Fibroblast of lung (primary cell): ENCODE data around the gene AMBP. TPM values are rescaled to one million over a fixed set of nuclear protein-coding genes. Genes with fewer than 3 reads are reported as not detected.

ENCODE experiments used
- DNase-seq, 2 donors: peaks; one replicate each; pipeline versions ENCODE4 v3.0.0 to v3.0.0-alpha.2; 2010; ENCODE audit warnings: low read depth in 2 of 2
- H2AFZ ChIP-seq: 2 replicates; pipeline ENCODE4 v1.5.1; 2012; ENCODE audit warnings: low read length, control low read depth, inconsistent platforms
- H3K27ac ChIP-seq: 2 replicates; pipeline ENCODE4 v1.5.1; 2011; ENCODE audit warnings: low read length, control low read depth; ENCODE audit not compliant: insufficient read depth
- H3K27me3 ChIP-seq: 2 replicates; pipeline ENCODE4 v1.5.1; 2011; ENCODE audit warnings: mild to moderate bottlenecking, low read length; ENCODE audit not compliant: control insufficient read depth, insufficient read depth
- H3K36me3 ChIP-seq: 2 replicates; pipeline ENCODE4 v1.5.1; 2011; ENCODE audit warnings: low read length; ENCODE audit not compliant: control insufficient read depth, insufficient read depth
- H3K4me1 ChIP-seq: 2 replicates; pipeline ENCODE4 v1.5.1; 2011; ENCODE audit warnings: low read length; ENCODE audit not compliant: control insufficient read depth, insufficient read depth; ENCODE audit errors: extremely low read depth
- H3K4me2 ChIP-seq: 2 replicates; pipeline ENCODE4 v1.5.1; 2011; ENCODE audit warnings: low read length, control low read depth; ENCODE audit not compliant: insufficient read depth; ENCODE audit errors: extremely low read depth
- H3K4me3 ChIP-seq, 4 experiments: fragments of 200-600 bp in 1 of 4; sonication (generic) in 1 of 4; replicated peaks in 1 of 4; 2 replicates each; pipeline ENCODE4 v1.5.1; 2011 to 2016; ENCODE audit warnings: low read length in 4 of 4, low read depth in 3 of 4, mild to moderate bottlenecking in 3 of 4, control low read depth in 2 of 4, inconsistent platforms in 1 of 4, mixed read lengths in 1 of 4; ENCODE audit not compliant: insufficient read depth in 1 of 4; ENCODE audit errors: control extremely low read depth in 1 of 4
- H3K79me2 ChIP-seq: 2 replicates; pipeline ENCODE4 v1.5.1; 2012; ENCODE audit warnings: mild to moderate bottlenecking, low read length, inconsistent platforms; ENCODE audit not compliant: control insufficient read depth, insufficient read depth
- H3K9ac ChIP-seq: 2 replicates; pipeline ENCODE4 v1.5.1; 2011; ENCODE audit warnings: mild to moderate bottlenecking, low read length, control low read depth; ENCODE audit not compliant: insufficient read depth
- H3K9me3 ChIP-seq: 2 replicates; pipeline ENCODE4 v1.5.1; 2012; ENCODE audit warnings: low read depth, low read length; ENCODE audit not compliant: control insufficient read depth, insufficient read depth
- H4K20me1 ChIP-seq: 2 replicates; pipeline ENCODE4 v1.5.1; 2011; ENCODE audit warnings: low read length; ENCODE audit not compliant: control insufficient read depth, insufficient read depth; ENCODE audit errors: extremely low read depth
- EZH2 ChIP-seq: IDR thresholded peaks from 2 replicates; pipeline ENCODE4 v1.5.1; 2012; ENCODE audit warnings: low read length, control low read depth, mild to moderate bottlenecking; ENCODE audit errors: missing control alignments
- polyA plus RNA-seq, 2 donors: library from polyadenylated mRNA; depleted of rRNA in 1 of 2; stranded (reverse) in 1 of 2; unstranded in 1 of 2; fragments of >200 nt; gene quantifications; 2 replicates each; pipeline ENCODE4 v1.2.1, GENCODE V29; 2011 to 2012; ENCODE audit warnings: missing spikeins in 1 of 2
- total RNA-seq: library from RNA; depleted of rRNA; stranded (reverse); fragments of >200 nt; gene quantifications from 2 replicates; pipeline ENCODE4 v1.2.1, GENCODE V29; 2014
- TF ChIP-seq, protein P1 (sequence below), 2 donors: IDR thresholded peaks in 1 of 2; conservative IDR thresholded peaks in 1 of 2; 1 replicate in 1 of 2; 2 replicates in 1 of 2; pipeline ENCODE4 v1.5.1; 2011 to 2012; ENCODE audit warnings: low read length in 2 of 2, control low read depth in 1 of 2, inconsistent platforms in 1 of 2, low read depth in 1 of 2, mild to moderate bottlenecking in 1 of 2

Gene AMBP
- total and polyA plus RNA-seq, 2 donors (not counting 1 experiment from before 2014, with no cell fraction given): 0.07 to 0.17 TPM

- no peaks in the 10 kb centered on the region for H3K36me3 ChIP-seq
- no peak overlapping the region for H3K4me3 ChIP-seq
- no peak overlapping the region for H3K9ac ChIP-seq
- H2AFZ ChIP-seq: no peak overlapping the region
- H3K9me3 ChIP-seq: no peaks in the 10 kb centered on the region
- H3K4me1 ChIP-seq: no peaks in the 10 kb centered on the region
- H3K27me3 ChIP-seq: peaks cover 21% of the 10 kb centered on the region
- H3K79me2 ChIP-seq: no peaks in the 10 kb centered on the region
- no peak for DNase-seq
- TF ChIP-seq, protein P1, sequence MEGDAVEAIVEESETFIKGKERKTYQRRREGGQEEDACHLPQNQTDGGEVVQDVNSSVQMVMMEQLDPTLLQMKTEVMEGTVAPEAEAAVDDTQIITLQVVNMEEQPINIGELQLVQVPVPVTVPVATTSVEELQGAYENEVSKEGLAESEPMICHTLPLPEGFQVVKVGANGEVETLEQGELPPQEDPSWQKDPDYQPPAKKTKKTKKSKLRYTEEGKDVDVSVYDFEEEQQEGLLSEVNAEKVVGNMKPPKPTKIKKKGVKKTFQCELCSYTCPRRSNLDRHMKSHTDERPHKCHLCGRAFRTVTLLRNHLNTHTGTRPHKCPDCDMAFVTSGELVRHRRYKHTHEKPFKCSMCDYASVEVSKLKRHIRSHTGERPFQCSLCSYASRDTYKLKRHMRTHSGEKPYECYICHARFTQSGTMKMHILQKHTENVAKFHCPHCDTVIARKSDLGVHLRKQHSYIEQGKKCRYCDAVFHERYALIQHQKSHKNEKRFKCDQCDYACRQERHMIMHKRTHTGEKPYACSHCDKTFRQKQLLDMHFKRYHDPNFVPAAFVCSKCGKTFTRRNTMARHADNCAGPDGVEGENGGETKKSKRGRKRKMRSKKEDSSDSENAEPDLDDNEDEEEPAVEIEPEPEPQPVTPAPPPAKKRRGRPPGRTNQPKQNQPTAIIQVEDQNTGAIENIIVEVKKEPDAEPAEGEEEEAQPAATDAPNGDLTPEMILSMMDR (conservative IDR thresholded peaks at IDR 0.05 in 1 of 2, IDR thresholded peaks at IDR 0.05 in 1 of 2; ENCODE audit: low read depth in 1 of 2, low read length in 2 of 2): no peak
- no peak for TF ChIP-seq EZH2
- no peak overlapping the region for H3K27ac ChIP-seq
- no peaks in the 10 kb centered on the region for H4K20me1 ChIP-seq
- H3K4me2 ChIP-seq: no peak overlapping the region
Observed at GRCh38 chr9:114119242-114120191, 41.4 kb upstream of the AMBP start.

GRCh38 chr9:114117996-114118830 lies 40.1 kb upstream of the AMBP start:
- peaks cover 2% of the 10 kb centered on the region for H3K4me1 ChIP-seq
- no peaks in the 10 kb centered on the region for H3K36me3 ChIP-seq
- peaks cover 22% of the 10 kb centered on the region for H3K27me3 ChIP-seq
- no peak overlapping the region for H3K27ac ChIP-seq
- H3K4me2 ChIP-seq: no peak overlapping the region
- H3K4me3 ChIP-seq: no peak overlapping the region
- no peak overlapping the region for H3K9ac ChIP-seq
- H2AFZ ChIP-seq: no peak overlapping the region
- H3K79me2 ChIP-seq: no peaks in the 10 kb centered on the region
- TF ChIP-seq EZH2: no peak
- TF ChIP-seq, protein P1 (conservative IDR thresholded peaks at IDR 0.05 in 1 of 2, IDR thresholded peaks at IDR 0.05 in 1 of 2; ENCODE audit: low read depth in 1 of 2, low read length in 2 of 2): no peak
- H4K20me1 ChIP-seq: no peaks in the 10 kb centered on the region
- H3K9me3 ChIP-seq: no peaks in the 10 kb centered on the region
- no peak for DNase-seq

DNA sequence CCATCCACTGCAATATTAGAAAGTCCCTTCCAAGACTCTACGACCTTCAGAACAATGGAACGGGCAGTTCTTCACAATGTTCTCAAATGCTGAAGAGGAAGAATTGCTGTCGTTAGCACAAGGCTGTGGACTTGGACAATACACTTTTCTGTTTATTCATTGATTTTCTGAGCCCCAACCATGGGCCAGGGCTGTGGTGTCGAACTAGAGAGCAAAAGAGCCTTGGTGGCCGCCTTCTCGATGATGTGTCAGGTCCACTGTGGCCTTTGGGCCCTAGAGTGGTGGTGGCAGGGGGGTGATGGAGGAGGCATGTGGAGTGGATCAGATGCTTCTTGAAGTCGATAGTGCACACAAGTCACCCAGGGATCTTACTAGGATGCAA lies 39.5 kb upstream of the AMBP start:
- peaks cover 24% of the 10 kb centered on the region for H3K27me3 ChIP-seq
- no peak for DNase-seq
- H3K27ac ChIP-seq: no peak overlapping the region
- no peaks in the 10 kb centered on the region for H3K36me3 ChIP-seq
- no peak overlapping the region for H3K4me2 ChIP-seq
- peaks cover 2% of the 10 kb centered on the region for H3K4me1 ChIP-seq
- no peak overlapping the region for H3K4me3 ChIP-seq
- no peaks in the 10 kb centered on the region for H3K79me2 ChIP-seq
- H4K20me1 ChIP-seq: no peaks in the 10 kb centered on the region
- no peak overlapping the region for H2AFZ ChIP-seq
- H3K9ac ChIP-seq: no peak overlapping the region
- H3K9me3 ChIP-seq: no peaks in the 10 kb centered on the region
- no peak for TF ChIP-seq EZH2
